ENCODE measurements around the gene SEMA3G.

The SEMA3G gene

DNA sequence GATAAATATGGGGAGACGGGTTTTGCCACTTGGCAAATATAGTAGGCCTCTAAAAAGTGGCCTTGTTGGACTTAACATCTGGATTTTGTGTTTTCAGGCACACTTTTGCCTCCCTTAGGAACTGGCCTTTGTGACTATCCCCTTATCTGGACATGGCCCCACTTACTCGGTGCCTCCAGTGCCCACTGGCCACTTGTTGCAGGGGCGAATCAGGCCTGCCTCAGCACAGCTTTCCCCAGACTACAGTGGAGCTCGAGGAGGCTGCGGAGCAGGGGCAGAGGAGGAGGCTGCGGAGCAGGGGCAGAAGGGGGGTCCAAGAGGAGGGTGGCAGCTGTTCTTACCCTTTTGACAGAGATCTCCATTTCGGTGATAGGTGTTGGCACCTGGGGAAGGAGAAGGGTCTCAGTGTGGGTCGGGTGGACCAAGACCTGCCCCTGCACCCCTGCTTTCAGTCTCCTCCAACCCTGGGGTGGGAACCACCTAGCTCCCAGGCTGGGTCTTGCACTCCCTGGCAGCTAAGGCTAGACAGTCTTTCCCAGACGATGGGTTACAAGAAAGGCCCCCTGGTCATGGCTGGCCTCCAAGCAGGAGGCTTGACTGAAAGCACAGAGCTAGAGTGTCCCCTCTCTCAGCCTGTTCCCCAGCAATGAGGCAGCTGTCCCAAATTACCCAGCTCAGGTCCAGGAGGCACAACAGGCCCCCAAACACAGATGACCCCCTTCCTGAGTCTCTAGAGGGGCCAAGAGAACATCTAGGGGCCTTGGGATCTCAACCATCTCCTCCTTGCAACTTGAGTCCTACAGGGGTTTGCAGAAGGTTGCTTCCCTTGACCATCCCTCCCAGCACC lies 6.1 kb downstream of the SEMA3G start:
- DNase-seq (ENCODE audit: low spot score) = no peak

DNA sequence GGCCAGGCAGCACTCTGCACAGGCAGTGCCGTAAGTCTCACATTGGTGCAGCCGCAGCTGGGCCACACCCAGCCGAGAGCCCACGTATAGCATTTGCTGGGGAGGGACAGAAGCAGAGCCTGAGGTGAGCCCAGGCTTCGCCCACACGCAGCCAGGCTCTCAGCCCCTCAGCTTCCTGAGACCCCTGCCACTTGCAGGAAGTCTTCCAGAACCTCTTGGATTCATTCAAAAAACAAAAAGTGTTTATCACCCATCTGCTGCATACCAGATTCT lies 6.9 kb downstream of the SEMA3G start:
- DNase-seq (ENCODE audit: low spot score) = no peak

DNA sequence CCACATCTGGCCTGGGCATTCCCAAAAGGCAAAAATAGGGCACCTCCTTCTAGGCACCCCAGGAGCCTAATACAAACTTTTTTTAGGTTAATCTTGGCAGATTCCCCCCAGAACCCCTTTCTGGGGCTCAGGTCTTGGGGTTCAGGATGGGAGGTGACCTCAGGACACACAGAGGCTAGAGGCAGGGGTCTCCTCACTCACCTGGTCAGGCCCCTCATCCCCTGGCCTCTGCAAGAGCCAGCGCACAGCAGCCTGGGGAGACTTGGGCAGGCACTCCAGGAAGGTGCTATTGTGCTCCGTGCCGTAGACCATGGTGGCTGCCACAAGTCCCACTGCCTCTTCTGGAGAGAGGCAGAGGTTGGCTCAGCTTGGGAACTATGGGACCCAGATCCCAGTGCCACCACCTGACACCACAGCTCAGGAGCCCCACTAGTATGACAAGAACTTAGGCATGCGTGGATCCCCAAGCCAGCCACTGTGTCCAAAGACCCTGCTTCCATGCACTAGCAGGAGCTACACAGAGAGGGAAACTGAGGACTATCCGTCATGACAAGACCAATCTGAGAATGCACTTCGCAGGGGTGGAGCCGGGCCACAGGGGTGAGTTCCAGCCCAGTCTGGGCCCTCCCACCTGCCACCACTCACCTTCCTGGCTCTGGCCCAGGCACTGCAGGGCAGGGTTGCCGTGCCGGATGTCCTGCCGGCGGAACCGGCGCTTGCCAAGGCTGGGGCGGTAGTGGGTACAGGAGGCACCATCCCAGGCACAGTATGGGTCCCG lies 7.4 kb downstream of the SEMA3G start:
- DNase-seq (ENCODE audit: low spot score) = no peak

DNA sequence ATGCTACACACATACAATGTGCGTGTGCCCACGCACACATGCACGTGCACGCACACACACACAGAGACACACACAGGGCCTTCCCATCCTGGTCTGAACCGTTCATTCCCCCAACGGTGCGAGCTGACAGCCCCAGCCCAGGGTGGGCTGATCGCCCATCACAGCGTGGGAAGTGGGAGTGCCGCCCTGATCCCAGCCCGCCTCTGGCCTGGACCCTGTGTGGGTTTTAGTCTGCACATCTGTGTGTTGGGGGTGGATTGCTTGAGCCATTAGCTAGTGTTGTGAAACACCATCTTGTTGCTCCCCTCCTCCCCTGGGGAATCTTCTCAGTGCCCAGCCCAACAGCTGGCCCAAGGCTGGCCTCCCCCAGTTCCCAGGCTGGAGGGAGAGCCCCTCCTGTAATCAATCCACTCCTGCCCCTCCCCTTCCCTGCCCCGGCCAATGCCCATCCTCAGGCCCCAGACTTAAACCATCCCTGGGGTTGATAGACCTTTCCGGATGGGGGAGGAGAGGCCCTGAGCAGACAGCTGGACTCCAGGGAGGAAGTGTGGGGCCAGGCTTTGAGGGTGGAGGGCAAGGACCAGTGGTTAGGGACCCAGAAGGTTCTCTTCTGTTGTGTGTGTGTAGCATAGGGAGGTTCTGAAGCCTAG lies 8.3 kb downstream of the SEMA3G start:
- DNase-seq (ENCODE audit: low spot score) = no peak

DNA sequence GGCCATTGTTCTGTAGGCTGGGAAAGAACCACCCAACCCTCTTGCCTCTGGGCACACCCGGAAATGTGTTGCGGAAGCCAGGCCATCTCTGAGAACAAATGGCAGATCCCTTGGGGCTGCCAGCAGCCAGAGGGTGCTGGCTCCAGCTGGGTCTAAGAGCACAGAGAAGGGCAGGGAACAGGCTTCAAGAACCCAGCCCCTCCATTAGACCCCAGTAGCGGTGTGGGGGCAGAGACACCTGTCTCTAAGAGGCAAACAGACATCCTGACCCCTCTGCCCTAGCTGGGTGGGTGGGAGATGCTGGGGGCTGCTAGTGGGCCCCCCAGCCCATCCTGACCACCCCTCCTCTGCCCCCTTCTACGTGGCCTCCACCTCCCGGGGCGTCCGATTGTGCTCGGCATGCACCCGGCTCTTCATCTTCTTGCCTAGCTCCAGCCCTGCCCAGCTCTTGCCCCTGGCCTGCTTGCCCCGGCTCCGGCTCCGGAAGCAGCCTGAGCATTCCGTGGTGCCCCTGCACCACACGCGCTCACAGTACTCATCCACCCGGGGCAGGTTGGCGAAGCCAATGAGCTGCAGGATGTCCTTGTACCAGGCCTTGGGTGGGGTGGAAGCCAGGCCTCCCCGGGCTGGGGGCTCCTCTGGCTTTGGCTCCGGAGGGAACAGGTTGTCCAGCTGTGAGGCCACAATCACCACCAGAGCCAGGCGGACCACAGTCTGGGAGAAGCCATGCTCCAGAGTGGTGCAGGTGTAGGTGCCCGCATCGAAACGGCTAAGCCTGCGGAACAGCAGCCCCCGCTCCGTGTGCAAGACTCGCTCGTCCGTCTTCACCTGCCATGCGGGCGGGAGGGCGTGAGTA lies 9.4 kb downstream of the SEMA3G start:
- no peak for DNase-seq (ENCODE audit: low spot score)

DNA sequence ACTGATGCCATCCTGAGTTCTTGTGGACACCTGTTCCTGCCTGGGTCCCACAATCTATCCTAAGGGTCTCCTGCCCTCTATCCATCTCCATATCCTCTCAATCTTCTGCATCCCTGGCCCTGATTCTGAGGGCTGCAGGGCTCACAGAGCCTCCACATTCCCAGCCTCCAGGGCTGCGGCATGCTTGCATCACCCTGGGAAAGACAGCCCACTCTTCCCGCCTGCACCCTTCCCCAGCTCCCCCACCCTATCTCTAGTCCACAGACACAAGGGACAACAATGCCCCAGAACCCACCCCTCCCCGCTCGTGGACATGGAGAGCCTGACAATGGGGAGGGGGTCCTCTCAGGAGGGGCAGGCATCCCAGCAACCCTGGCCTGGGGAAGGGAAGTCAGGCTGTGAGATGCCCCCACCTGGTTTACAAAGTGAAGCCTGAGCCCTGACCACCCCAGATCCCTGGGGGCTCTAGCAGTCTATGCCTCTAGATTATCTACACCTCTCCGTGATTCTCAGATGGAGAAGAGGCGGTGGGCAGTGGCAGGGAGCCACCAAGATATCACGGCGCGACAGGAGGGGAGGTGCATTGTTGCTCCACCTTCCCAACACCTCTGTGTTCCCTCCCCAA lies 10.3 kb downstream of the SEMA3G start:
- DNase-seq (ENCODE audit: low spot score) = no peak

DNA sequence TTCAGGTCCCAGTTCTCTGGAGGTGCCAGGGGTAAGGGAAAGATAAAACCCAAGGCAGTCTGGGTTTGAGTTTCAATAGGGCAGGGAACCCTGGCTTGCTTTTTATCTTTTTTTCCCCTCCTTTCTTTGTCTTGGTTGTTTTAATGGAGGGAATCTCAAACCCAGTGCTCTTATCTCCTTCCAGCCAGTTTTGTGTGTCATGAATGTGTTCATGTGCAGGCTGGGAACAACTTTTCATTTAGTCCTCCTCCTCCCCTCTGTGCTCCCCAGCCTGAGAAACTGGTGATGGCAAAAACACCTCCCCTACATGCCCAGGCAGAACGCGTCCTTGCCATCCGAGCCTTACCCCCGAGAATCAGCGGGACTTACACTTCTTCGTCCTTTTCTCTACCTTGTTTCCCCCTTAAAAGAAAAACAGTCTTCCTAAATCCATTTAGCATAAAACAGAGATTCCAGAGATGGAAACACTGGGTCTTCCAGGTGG lies 10.9 kb downstream of the SEMA3G start:
- no peak for DNase-seq (ENCODE audit: low spot score)

DNA sequence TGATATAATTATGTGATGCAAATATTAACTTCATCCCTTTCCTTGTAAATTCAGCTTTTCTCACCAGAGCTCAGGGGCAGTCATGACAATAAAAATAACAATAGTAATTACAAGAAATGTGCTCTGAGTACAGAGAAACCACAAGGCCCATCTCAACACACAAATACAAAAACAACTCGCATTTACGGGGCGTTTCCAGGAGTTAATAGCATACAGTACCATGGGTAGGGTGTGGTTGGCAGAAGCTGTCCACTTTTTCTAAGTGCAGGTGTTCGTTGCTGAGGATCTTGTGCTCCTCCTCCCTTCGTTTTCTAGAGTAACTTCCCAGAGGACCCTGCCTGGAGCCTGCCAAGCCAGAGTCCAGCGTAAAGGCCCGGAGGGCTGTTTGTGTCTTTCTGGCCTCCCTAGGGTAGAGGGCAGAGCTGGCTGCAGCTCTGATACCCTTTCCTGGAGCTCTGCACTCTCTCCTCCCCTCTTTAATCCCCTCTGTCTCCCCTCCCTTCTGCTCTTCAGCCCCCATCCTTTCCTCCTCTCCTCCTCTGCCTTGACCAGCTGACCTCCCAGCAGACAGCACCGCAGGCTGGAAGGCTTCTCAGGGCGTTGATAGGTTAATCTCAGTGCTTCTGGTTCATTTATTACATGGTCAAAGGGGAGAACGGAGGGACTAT lies 11.4 kb downstream of the SEMA3G start:
- no peak for DNase-seq (ENCODE audit: low spot score)

DNA sequence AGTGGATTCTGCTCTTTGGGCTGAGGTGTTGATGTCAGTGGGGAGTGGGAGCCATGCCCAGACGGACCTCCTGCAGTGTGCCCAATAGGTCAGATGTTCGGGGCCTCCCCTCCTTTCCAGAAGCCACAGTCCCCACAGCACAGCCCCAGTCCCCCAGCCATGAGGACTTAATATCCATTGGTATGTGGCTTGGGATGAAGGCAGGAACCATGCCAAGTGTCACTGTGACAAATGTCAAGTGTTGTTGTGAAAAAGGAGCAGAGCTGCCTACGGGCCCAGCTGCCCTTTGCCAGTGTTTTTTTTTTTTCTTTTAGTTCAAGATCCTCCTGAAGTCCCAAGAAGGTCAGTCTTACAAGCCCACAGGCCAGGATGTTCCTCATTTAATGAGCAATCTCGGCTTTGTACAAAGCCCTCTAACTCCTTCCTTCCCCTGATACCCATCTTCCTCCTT lies 12.2 kb downstream of the SEMA3G start:
- no peak for DNase-seq (ENCODE audit: low spot score)

DNA sequence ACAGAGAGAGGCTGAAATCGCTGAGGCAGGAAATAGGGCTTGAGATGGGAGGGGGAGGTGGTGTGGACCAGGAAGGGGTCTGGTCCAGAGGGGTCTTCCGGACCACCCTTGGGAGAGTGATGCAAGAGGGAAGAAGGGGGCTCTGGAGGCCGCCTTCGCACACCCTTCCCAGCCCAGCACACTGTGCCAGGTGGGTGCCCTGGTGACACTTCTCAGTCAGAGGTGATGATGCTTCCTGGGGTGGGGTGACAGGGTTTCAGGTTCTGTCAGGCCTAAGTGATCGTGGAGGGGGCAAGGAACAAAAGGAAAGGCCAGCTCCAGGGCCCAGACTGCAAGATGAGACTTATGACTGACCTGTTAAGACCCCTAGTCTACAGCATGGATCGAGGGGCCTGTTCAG lies 12.7 kb downstream of the SEMA3G start:
- DNase-seq (ENCODE audit: low spot score) = no peak

DNA sequence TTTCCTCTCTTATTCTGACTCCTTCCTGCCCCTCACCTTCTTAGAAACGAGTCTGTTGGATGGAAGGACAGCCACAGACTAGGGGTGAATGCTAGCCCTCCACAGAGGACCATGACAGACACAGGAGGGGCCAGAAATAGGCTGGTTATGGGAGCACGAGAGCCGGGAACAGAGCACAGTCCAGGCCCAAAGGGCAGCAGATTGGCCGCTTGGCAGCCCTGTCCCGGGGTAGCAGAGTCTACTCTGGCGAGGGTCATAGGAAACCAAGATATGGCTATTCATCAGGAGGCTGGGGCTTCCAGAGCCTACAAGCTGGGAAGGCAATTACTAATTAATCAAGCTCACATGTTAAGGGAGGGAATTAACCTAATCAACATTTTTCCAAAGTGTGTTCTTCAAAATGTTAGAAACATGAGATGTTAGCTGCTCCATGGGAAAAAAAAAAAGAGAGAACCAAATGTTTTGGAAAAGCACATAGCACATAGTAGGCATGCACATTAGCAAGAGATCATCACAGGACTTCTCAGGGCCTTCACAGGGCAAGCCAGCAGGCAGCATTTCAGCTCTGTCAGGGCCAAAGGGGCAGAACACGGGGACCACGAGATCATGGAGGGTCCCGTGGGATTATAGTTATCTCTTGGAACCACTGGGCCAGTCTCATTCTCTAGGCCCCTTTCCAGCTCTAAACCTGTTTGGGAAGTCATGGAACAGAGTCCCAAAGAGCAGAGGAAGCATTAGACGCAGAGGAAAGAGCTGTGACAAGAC lies 13.3 kb downstream of the SEMA3G start:
- no peak for DNase-seq (ENCODE audit: low spot score)

DNA sequence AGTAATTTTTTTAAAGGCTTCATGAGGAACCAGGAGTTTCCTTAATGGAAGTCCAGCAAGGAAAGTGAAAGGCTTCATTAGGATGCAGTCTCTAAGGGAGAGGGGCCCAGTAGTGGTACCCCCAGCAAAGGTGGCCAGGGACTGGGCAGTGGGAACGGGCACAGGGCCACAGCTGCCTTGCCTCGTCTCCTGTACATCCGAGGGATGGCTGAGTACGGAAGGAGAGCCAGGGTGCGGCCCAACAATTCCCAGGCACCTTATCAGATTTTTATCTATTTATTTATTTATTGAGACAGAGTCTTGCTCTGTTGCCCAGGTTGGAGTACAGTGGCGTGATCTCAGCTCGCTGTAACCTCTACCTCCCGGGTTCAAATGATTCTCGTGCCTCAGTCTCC lies 14.5 kb downstream of the SEMA3G start:
- DNase-seq (ENCODE audit: low spot score) = no peak

DNA sequence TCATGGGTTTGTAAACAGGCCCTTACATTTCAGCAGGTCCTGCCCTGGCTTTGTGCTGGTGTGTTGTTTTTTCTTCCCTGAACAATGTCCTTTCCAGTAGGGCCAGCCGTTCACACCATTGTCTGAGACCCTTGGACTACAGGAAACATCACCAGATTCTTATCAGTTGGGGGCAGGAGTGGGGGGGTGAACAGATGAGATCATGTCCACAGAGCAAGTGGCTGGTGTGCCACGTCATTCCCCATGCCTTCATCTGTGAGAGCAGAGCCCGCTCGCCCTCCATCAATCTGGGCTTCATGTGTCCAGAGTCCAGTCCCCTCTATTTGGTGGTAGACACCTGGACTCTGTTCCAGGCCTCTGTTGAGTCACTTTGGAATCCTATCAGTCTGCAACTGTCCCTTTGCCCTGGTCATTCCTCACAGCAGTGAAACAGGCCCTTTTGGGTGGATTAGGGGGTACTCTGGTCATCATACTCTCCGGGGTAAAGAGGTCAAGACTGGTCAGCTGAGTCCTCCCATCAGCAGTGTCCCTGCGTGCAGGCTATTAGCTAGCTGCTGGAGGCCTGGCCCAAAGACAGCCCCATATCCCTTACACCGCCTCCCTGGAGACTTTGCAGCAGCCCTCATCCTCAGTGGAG lies 15.0 kb downstream of the SEMA3G start:
- DNase-seq (ENCODE audit: low spot score) = no peak

DNA sequence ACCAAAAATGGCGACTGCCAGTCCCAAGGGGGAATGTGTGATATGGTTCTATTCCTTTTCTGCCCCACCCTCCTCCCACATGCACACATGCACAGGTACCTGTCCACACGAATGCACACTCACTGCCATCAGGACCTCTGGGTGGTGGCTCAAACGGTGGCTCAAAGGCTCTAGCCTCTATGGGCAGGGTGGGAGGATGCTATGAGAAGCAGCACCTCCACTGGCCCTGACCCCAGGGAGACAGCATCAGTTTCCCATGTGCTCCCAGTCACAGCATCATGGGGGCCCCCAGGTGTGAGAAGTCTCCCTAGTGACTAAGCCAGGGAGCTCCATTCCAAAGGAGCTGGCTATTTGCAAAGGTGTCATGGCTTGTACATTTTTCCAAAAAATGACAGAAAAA lies 15.9 kb downstream of the SEMA3G start:
- no peak for DNase-seq (ENCODE audit: low spot score)

DNA sequence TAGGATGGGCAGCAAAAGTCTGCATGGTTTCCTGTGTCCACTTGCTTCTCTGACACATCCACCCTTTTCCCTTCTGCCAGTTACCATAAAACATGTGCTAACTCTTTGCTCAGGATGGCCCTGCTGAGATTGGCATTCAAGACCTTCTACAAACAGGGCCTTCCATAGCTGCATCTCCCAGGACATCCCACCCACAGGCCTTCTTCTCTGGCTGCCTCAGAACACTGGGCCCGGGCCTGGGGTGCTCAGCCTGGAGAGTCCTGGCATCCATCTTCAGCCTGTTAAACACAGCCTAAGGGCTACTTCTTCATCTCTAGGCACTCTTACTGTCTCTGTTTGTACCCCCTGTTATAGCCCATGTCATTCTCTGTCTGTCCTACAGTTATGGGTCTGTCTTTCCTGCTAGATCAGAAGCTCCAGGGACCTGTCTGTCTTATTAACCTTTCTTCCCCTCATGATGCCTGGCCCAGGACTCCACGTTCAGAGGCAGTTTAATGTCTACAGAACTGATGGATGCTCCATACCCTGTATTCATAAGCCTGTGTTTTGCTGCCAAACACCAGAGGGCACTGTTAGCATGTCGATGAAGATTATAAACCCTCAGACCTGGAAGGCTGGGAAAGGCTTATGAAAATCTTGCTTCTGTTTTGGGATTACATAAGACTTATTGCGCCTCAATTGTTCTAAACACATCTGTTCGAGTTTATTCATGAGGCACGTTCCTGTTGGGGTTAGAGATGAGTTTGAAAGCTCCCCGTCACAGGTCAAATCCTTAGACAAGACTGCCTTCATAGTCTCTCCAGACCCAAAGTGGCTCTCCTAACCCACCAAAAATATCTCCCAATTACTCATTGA lies 16.5 kb downstream of the SEMA3G start:
- DNase-seq (ENCODE audit: low spot score) = peak; percentile 17

DNA sequence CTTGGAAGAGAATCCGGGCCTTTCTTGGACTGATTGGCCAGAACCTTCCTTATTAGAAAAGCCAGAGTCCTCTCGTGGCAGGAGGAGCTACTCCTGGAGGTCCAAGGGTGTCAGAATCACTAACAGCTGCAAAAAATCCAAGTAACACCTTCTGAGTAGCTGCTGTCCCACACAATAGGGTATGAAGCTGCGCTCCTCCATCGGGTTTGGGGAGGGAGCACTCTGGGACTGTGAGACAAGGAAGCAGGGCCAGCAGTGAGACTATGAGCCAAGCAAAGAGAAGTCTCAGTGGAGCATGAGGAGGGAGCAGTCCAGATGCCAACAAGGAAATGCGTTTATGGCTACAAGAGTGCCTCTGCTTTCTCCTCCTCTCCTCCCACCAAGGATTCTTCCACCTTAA lies 21.7 kb downstream of the SEMA3G start:
- no peak for DNase-seq (ENCODE audit: low spot score)

DNA sequence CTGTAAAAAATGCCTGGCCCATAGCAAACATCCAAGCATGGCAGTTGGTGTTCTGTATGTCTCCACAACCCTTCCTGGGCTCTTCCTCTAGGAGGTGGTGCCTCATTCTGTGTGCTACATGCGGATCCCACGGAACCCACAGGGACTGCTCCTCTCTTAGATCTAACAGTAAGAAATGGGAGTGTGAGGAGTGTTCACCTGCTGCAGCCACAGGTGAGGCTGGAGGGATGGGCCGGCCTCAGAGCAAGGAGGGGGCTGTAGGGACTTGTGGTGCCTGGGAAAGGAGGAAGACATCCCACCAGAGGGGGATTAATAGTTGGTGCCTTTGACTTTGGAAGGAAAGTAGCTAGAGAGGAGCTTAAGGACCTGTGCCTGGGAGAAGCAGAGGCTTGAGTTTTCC lies 22.2 kb downstream of the SEMA3G start:
- DNase-seq (ENCODE audit: low spot score) = no peak

DNA sequence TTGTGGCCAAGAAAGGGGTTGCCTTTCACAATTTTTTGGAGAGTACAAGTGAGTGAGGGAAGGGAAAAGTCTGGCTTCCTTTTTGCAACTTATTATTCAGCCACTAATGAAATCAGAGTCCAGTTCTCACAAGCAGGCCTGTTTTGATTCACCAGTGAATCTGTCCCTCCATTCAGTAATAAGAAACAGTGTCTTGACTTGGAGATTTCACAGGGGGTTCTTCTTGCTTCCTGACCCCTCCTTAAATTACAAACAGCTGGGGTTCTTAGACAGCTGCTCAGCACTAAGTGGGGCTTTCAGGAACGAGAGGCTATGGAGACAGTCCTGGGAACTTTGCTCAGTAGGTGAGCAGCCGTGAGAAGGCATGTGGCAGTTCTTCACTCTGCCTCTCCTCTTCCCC lies 24.5 kb downstream of the SEMA3G start:
- no peak for DNase-seq (ENCODE audit: low spot score)

DNA sequence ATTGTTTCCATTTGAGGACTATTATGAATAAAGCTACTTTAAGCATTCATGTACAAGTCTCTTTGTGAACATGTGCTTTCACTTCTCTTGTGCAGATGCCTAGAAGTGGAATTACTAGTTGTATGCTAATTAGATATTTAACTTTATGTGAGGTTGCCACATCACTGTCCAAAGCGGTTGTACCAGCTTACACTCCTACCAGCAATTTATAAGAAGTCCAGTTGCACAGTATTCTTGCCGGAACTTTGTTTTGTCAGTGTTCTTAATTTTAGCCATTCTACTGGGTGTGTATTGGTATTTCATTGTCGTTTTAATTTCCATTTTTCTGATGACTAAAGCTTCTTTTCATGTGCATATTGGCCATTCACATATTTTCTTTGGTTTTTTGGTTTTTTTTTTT lies 29.1 kb downstream of the SEMA3G start:
- DNase-seq (ENCODE audit: low spot score) = no peak

All from CD4-positive, alpha-beta T cell treated with Interleukin-6 at 100 ng/mL for 8 hours (primary cell).